ENCODE results near the gene TMEM14A.
"Not testable (repeated sequence)": the region's sequence is repeated elsewhere in the genome, so short reads cannot be mapped to it uniquely, and the experiment has no call there.

TMEM14A gene

GRCh38 chr6:52704781-52705502, 34.0 kb downstream of the TMEM14A start:
- not testable (repeated sequence) for DNase-seq

DNA sequence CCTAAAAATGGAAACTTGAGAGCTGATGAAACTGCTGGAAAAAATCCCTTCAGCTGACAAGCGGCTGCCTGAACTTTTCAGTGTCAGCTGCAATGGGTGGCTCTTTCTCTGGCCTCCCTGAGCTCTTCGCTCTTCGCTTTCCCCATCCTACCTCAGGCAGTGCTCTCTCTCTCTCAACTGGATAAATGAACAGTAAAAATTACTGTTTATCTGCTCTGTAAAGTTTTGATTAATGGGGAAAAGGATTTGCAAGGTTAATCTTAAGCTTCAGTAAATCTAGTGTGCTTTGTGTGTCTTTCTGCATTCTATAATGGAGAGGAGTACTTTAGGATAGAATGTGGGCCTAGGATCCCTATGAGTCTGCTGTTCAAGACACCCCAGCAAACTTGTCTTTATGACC, 35.1 kb downstream of the TMEM14A start:
- no peak for DNase-seq

- DNase-seq, result no peak
These were observed 37.2 kb downstream of the TMEM14A start for GRCh38 chr6:52707963-52708680.

GRCh38 chr6:52712136-52712535, 41.2 kb downstream of the TMEM14A start:
- DNase-seq, result no peak

DNA sequence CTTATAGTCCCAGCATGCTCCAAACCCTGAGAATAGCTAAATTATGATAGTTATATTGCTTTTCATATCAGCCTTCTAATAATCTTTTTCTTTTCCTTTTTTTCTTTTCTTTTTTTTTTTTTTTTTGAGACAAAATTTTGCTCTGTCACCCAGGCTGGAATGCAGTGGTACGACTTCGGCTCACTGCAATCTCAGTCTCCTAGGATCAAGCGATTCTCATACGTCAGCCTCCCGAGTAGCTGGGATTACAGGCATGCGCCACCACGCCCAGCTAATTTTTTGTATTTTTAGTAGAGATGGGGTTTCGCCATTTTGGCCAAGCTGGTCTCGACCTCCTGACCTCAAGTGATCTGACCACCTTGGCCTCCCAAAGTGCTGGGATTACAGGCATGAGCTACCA, 43.8 kb downstream of the TMEM14A start:
- DNase-seq, result not testable (repeated sequence)

DNA sequence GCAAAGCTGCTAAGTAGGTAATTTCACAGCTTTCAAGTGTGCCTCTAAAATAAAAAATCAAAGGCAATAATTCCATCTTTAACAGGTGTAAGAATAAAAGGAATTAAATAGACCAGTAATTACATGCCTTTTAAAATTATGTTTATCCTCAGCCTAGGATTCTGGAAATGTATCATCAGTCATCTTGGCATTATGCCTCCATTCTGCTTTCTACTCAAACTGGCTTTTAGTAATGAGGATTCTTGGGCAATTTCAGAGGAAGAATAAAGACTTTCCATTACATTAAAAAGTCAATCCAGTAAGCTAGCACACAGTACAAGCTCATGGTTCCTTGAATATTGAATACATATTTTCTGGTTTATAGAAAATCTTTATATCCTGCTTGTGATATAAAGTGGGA, 47.6 kb downstream of the TMEM14A start:
- DNase-seq, result no peak

GRCh38 chr6:52720321-52720720, 49.4 kb downstream of the TMEM14A start:
- DNase-seq, result no peak

DNA sequence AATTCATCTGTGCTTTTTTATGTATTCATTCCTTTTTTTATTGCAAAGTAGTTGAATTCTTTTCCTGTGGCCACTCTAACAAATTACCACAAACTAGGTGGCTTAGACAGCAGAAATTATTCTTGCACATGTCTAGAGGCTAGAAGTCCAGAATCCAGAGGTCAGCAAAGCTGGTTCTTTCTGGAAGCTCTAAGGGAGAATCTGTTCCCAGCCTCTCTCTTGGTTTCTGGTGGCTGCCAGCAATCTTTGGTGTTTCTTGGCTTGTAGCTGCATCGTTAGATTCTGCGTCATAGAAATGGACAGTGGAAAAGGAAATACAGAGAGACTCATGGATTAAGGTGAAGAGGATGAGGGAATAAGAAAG, 53.1 kb downstream of the TMEM14A start:
- DNase-seq, result no peak

DNA sequence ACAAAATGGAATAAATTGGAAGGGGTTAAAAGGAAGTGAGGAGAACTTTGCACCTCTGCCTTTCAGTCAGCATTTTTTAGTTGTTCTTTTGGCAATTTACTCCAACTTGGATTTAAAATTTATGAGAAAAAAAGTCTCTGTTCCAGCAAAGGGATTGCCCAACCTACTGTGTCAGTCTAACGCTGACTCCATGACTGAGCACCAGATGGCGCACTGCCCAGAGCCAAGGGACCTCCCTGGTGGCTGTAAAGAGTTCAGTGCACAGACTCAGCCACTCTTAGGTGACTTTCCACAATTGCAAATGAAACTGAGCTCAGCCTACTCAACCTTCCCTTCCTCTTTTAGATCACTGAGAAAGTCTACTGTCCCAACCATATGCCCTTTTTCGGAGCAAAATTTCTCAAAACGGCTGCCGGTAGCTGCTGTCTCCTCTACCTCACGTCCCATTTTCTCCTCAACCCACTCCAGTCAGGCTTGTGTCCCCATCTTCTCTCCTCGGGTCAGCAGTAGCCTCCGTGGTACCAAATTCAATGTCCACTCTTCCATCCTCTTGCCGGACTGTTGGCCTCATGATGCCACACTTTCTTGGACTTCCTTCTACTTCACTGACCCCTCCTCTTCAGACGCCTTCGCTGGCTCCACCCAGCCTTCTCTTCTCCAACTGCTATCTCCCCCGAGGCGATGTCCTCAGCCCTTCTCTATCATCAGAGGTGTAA, 53.7 kb downstream of the TMEM14A start:
- peak; percentile 47 for DNase-seq

GRCh38 chr6:52725143-52725534, 54.2 kb downstream of the TMEM14A start:
- no peak for DNase-seq

GRCh38 chr6:52725535-52726192, 54.8 kb downstream of the TMEM14A start:
- no peak for DNase-seq

- no peak for DNase-seq
These were observed 55.3 kb downstream of the TMEM14A start for GRCh38 chr6:52726193-52726542.

DNA sequence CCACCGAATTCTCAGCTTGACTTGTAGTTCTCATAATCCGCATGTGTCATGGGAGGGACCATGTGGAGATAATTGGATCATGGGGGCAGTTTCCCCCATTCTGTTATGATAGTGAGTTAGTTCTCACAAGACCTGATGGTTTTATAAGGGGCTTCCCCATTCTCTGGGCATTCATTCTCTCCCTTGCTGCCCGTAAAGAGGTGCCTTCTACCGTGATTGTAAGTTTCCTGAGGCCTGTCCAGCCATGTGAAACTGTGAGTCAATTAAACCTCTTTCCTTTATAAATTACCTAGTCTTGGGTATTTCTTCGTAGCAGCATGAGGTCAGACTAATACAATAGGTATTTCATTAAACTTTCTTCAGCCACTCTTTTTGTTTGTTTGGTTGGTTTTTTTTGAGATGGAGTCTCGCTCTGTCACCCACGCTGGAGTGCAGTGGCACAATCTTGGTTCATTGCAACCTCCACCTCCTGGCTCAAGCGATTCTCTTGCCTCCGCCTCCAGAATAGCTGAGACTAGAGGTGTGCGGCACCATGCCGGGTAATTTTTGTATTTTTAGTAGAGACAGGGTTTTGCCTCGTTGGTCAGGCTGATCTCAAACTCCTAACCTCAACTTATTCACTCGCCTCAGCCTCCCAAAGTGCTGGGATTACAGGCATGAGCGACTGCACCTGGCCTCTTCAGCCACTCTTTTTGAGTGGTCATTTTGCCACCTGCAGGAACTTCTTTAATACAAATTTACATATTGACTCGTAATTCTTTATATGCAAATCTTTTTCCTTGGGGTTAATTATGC, 56.0 kb downstream of the TMEM14A start:
- no peak for DNase-seq

GRCh38 chr6:52727908-52728307, 57.0 kb downstream of the TMEM14A start:
- DNase-seq, result no peak

DNA sequence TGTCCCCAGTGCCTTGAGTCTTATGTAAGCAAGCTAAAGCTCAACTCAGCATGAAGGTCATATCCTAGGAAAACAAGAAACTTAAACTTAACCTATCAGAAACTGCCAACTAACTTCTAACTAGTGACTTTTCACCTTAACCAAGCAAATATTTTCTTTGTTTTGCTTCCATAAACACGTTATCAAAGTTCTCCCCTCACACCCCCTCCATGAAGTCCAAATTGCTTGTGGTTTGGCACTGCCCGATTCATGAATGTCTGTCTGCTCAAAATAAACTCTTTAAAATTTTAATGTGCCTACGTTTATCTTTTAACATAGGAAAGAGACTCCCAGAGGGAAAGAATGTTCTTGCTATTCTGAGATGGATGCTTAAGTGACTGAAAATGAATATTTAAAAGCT, 57.5 kb downstream of the TMEM14A start:
- DNase-seq, result no peak

DNA sequence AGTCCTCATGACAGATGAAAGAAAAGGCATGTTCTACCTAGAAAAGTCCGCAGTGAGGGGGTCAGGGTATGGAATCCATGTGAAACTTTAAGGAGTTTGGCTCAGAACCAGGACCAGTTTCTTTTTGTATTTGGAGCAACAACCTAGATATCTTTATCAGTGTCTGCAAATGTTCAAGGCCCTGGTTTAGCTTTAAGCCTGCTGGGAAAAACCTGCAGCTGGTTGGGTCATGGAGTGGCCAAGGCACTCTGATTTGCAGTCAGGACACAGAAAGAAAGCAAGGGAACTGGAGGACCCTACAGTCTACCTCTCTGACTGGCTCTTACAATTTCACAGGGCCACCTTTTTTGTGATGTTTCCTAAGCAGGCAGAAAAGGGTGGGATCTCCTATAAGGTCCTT, 58.7 kb downstream of the TMEM14A start:
- no peak for DNase-seq

DNA sequence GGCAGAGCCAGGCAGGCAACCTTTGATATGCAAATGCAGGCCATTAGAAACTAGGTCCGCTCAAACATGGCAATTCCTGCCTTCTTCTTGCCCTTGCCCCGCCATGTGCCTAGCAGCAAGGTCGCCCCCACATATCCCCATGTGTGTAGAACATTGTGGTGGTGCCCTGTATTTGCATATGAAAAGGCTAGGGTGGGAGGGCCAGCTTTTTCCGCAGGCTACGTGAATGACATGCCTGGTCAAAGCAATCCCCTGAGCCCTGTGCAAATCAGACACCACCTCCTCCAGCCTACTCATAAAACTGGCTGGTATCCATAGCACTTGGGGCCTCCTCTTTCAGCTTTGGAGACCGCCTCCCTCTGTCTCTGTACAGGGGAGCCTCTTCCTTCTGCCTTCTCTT, 60.8 kb downstream of the TMEM14A start:
- DNase-seq, result no peak

GRCh38 chr6:52733172-52733571, 62.3 kb downstream of the TMEM14A start:
- no peak for DNase-seq

- no peak for DNase-seq
These were observed 63.2 kb downstream of the TMEM14A start for GRCh38 chr6:52734072-52734471.

DNA sequence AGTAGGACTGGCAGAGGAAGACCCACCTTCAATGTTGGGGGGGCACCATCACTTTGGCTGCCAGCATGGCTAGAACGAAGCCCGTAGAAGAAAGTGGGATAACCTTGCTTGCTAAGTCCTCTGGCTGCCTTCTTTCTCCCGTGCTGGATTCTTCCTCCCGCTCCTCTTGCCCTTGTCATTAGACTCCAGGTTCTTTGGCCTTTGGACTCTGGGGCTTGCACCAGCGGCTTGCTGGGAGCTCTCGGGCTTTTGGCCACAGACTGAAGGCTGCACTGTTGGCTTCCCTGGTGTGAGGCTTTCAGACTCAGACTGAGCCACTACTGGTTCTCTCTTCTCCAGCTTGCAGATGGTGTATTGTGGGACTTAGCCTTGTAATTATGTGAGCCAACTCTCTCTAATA, 64.2 kb downstream of the TMEM14A start:
- DNase-seq, result no peak

GRCh38 chr6:52736145-52736544, 65.2 kb downstream of the TMEM14A start:
- no peak for DNase-seq

Data from activated T-cell treated with anti-CD3 and anti-CD28 coated beads, Interleukin-2, amount 50 U/mL, for 1 hour (primary cell).